Bronchial epithelial cell (primary cell): ENCODE data around the gene SIRT4. TPM values are rescaled to one million over a fixed set of nuclear protein-coding genes. Genes with fewer than 3 reads are reported as not detected.

Experiments used
- DNase-seq: peaks from one replicate; pipeline ENCODE4 v3.0.0-alpha.2; 2010; ENCODE audit warnings: low read depth
- FAIRE-seq: peaks from 2 replicates; lab custom pipeline; 2011; peaks lifted over from hg19 to GRCh38; lab: Jason Lieb, UNC
- H3K27me3 ChIP-seq: 2 replicates; pipeline ENCODE4 v1.5.1; 2011; ENCODE audit warnings: low read length; ENCODE audit not compliant: control insufficient read depth, insufficient read depth
- H3K36me3 ChIP-seq: 2 replicates; pipeline ENCODE4 v1.5.1; 2011; ENCODE audit warnings: low read length; ENCODE audit not compliant: control insufficient read depth, insufficient read depth
- H3K4me3 ChIP-seq: 2 replicates; pipeline ENCODE4 v1.5.1; 2011; ENCODE audit warnings: mild to moderate bottlenecking, low read depth, low read length, control low read depth
- CTCF ChIP-seq: IDR thresholded peaks from 2 replicates; pipeline ENCODE4 v1.5.1; 2011; ENCODE audit warnings: mild to moderate bottlenecking, moderate library complexity, low read length, control low read depth, inconsistent platforms; ENCODE audit not compliant: insufficient read depth, severe bottlenecking
- total RNA-seq: library from RNA; depleted of rRNA; stranded (reverse); fragments of >200 nt; gene quantifications from 2 replicates; pipeline ENCODE4 v1.2.1, GENCODE V29; 2014

Gene SIRT4
- total RNA-seq, 1 donor from 2014 or later: 0.79 TPM

GRCh38 chr12:120259418-120260202, 42.5 kb upstream of the SIRT4 start:
- FAIRE-seq (no peak), DNase-seq (no peak)
- peaks cover 12% of the 10 kb centered on the region for H3K36me3 ChIP-seq

GRCh38 chr12:120260607-120261006, 41.5 kb upstream of the SIRT4 start:
- DNase-seq: no peak
- Histone ChIP-seq H3K36me3 (peaks cover 9% of the 10 kb centered on the region), H3K4me3 (no peak overlapping the region), H3K27me3 (no peaks in the 10 kb centered on the region)
- no peak for FAIRE-seq
- no peak for TF ChIP-seq CTCF

More at GRCh38 chr12:120259418-120260202, 42.5 kb upstream of the SIRT4 start:
- no peak overlapping the region for H3K4me3 ChIP-seq
- H3K27me3 ChIP-seq: no peaks in the 10 kb centered on the region
- no peak for TF ChIP-seq CTCF

- Histone ChIP-seq H3K27me3 (no peaks in the 10 kb centered on the region), H3K4me3 (peak overlapping the region; percentile 90), H3K36me3 (peaks cover 9% of the 10 kb centered on the region)
- FAIRE-seq (peak; percentile 93), DNase-seq (peak; percentile 96)
- TF ChIP-seq CTCF: no peak
Measured at GRCh38 chr12:120261951-120262851, 39.9 kb upstream of the SIRT4 start.

- TF ChIP-seq CTCF: no peak
- Histone ChIP-seq H3K27me3 (no peaks in the 10 kb centered on the region), H3K4me3 (peak overlapping the region; percentile 90), H3K36me3 (peaks cover 9% of the 10 kb centered on the region)
- FAIRE-seq: no peak
- no peak for DNase-seq
Measured at GRCh38 chr12:120262852-120263747, 39.0 kb upstream of the SIRT4 start.

- peak overlapping the region; percentile 90 for H3K4me3 ChIP-seq
- no peak for TF ChIP-seq CTCF
- H3K36me3 ChIP-seq: peaks cover 9% of the 10 kb centered on the region
- H3K27me3 ChIP-seq: no peaks in the 10 kb centered on the region
- FAIRE-seq (no peak), DNase-seq (no peak)
Measured at GRCh38 chr12:120263748-120264085, 38.4 kb upstream of the SIRT4 start.
